ENCODE measurements around the gene TDRD9.

- TF ChIP-seq CTCF (IDR thresholded peaks at IDR 0.05; ENCODE audit: low read length) (no peak), EZH2 (IDR thresholded peaks at IDR 0.05; ENCODE audit: borderline replicate concordance, low read length) (no peak)
Measured at GRCh38 chr14:103894034-103894722, 34.1 kb upstream of the TDRD9 start.
